ENCODE measurements around the gene IPP.
"Not testable (repeated sequence)": the region's sequence is repeated elsewhere in the genome, so short reads cannot be mapped to it uniquely, and the experiment has no call there.

Gene IPP

GRCh38 chr1:45677751-45678245, 72.7 kb downstream of the IPP start:
- H3K36me3 ChIP-seq (ENCODE audit: control insufficient read depth, low read length): peaks cover 68% of the 10 kb centered on the region
- no peaks in the 10 kb centered on the region for H3K9me2 ChIP-seq (replicated peaks; ENCODE audit: control insufficient read depth, low read length)
- no peak overlapping the region for H3K27ac ChIP-seq (ENCODE audit: low read depth, low read length)
- no peaks in the 10 kb centered on the region for H3K27me3 ChIP-seq (ENCODE audit: control insufficient read depth, low read length)
- H3K9me3 ChIP-seq (ENCODE audit: control insufficient read depth, insufficient read depth, low read length): no peaks in the 10 kb centered on the region
- H3K79me2 ChIP-seq (ENCODE audit: control insufficient read depth, low read length): peaks cover 99% of the 10 kb centered on the region
- H3F3A ChIP-seq (ENCODE audit: control insufficient read depth, insufficient read depth): no peaks in the 10 kb centered on the region
- no peak overlapping the region for H3K4me3 ChIP-seq (ENCODE audit: low read length)
- no peak for TF ChIP-seq EZH2phosphoT487 (IDR thresholded peaks at IDR 0.05; ENCODE audit: borderline replicate concordance, low read length)
- TF ChIP-seq, protein P1, sequence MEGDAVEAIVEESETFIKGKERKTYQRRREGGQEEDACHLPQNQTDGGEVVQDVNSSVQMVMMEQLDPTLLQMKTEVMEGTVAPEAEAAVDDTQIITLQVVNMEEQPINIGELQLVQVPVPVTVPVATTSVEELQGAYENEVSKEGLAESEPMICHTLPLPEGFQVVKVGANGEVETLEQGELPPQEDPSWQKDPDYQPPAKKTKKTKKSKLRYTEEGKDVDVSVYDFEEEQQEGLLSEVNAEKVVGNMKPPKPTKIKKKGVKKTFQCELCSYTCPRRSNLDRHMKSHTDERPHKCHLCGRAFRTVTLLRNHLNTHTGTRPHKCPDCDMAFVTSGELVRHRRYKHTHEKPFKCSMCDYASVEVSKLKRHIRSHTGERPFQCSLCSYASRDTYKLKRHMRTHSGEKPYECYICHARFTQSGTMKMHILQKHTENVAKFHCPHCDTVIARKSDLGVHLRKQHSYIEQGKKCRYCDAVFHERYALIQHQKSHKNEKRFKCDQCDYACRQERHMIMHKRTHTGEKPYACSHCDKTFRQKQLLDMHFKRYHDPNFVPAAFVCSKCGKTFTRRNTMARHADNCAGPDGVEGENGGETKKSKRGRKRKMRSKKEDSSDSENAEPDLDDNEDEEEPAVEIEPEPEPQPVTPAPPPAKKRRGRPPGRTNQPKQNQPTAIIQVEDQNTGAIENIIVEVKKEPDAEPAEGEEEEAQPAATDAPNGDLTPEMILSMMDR (IDR thresholded peaks at IDR 0.05; ENCODE audit: low read depth, low read length, poor library complexity, severe bottlenecking): no peak
- H3K4me1 ChIP-seq (ENCODE audit: control insufficient read depth, low read length): peaks cover 40% of the 10 kb centered on the region
- no peak overlapping the region for H3K4me2 ChIP-seq (ENCODE audit: low read length)
- H4K20me1 ChIP-seq (ENCODE audit: control insufficient read depth, insufficient read depth, low read depth, low read length): peaks cover 18% of the 10 kb centered on the region

- H3K36me3 ChIP-seq (ENCODE audit: control insufficient read depth, low read length): peaks cover 68% of the 10 kb centered on the region
- not testable (repeated sequence) for H3K27ac ChIP-seq (ENCODE audit: low read depth, low read length); H3K9me3 ChIP-seq (ENCODE audit: control insufficient read depth, insufficient read depth, low read length); H3K9me2 ChIP-seq (replicated peaks; ENCODE audit: control insufficient read depth, low read length); H3K4me3 ChIP-seq (ENCODE audit: low read length); H3K4me2 ChIP-seq (ENCODE audit: low read length); H3K27me3 ChIP-seq (ENCODE audit: control insufficient read depth, low read length); H3F3A ChIP-seq (ENCODE audit: control insufficient read depth, insufficient read depth)
- peaks cover 18% of the 10 kb centered on the region for H4K20me1 ChIP-seq (ENCODE audit: control insufficient read depth, insufficient read depth, low read depth, low read length)
- peaks cover 28% of the 10 kb centered on the region for H3K4me1 ChIP-seq (ENCODE audit: control insufficient read depth, low read length)
- peaks cover 99% of the 10 kb centered on the region for H3K79me2 ChIP-seq (ENCODE audit: control insufficient read depth, low read length)
Measured at GRCh38 chr1:45676553-45676952, 73.9 kb downstream of the IPP start.

DNA sequence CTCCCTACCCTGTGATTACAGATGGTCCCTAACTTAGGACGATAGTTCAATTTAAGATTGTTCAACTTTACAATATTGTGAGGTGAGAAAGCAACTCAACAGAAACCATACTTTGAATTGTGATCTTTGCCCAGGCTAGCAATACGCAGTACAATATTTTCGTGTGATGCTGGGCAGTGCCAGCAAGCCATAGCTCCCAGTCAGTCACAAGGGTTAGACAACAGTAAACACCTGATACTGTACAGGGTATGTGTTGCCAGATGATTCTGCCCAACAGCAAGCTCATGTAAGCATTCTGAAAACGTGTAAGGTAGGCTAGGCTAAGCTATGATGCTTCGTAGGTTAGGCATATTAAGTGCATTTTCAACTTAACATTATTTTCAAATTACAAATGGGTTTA, 76.0 kb downstream of the IPP start:
- Histone ChIP-seq H3K27me3 (ENCODE audit: control insufficient read depth, low read length) (no peaks in the 10 kb centered on the region), H3K4me3 (ENCODE audit: low read length) (no peak overlapping the region), H3K4me2 (ENCODE audit: low read length) (no peak overlapping the region), H3K4me1 (ENCODE audit: control insufficient read depth, low read length) (peaks cover 17% of the 10 kb centered on the region), H3K9me2 (replicated peaks; ENCODE audit: control insufficient read depth, low read length) (no peaks in the 10 kb centered on the region), H3K9me3 (ENCODE audit: control insufficient read depth, insufficient read depth, low read length) (no peaks in the 10 kb centered on the region), H3K36me3 (ENCODE audit: control insufficient read depth, low read length) (peaks cover 61% of the 10 kb centered on the region), H4K20me1 (ENCODE audit: control insufficient read depth, insufficient read depth, low read depth, low read length) (peaks cover 21% of the 10 kb centered on the region; the same call in 1 of the 2 replicates), H3F3A (ENCODE audit: control insufficient read depth, insufficient read depth) (peaks cover 3% of the 10 kb centered on the region; the same call in 1 of the 2 replicates), H3K79me2 (ENCODE audit: control insufficient read depth, low read length) (peaks cover 99% of the 10 kb centered on the region), H3K27ac (ENCODE audit: low read depth, low read length) (no peak overlapping the region)
- TF ChIP-seq, protein P1 (IDR thresholded peaks at IDR 0.05; ENCODE audit: low read depth, low read length, poor library complexity, severe bottlenecking): no peak
- no peak for TF ChIP-seq EZH2phosphoT487 (IDR thresholded peaks at IDR 0.05; ENCODE audit: borderline replicate concordance, low read length)

DNA sequence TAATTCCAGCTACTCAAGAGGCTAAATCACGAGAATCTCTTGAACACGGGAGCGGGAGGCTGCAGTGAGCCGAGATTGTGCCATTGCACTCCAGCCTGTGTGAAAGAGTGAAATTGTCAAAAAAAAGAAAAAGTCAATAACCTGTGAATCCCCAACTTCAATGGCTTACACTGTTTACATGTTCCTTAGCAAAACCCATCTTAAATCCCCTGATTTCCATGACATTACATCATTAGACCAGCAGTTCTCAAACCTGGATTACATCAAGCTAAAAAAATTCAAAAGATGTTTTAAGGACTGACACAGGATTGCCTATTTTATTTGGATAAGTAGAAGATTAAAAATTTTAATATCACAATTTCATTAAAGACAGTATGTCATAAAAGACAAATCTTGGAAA, 76.5 kb downstream of the IPP start:
- peaks cover 12% of the 10 kb centered on the region for H3K4me1 ChIP-seq (ENCODE audit: control insufficient read depth, low read length)
- H3K4me2 ChIP-seq (ENCODE audit: low read length): no peak overlapping the region
- no peak overlapping the region for H3K4me3 ChIP-seq (ENCODE audit: low read length)
- peaks cover 99% of the 10 kb centered on the region for H3K79me2 ChIP-seq (ENCODE audit: control insufficient read depth, low read length)
- H3K9me3 ChIP-seq (ENCODE audit: control insufficient read depth, insufficient read depth, low read length): no peaks in the 10 kb centered on the region
- no peaks in the 10 kb centered on the region for H3K9me2 ChIP-seq (replicated peaks; ENCODE audit: control insufficient read depth, low read length)
- H3F3A ChIP-seq (ENCODE audit: control insufficient read depth, insufficient read depth): peaks cover 3% of the 10 kb centered on the region; the same call in 1 of the 2 replicates
- TF ChIP-seq EZH2phosphoT487 (IDR thresholded peaks at IDR 0.05; ENCODE audit: borderline replicate concordance, low read length): no peak
- TF ChIP-seq, protein P1 (IDR thresholded peaks at IDR 0.05; ENCODE audit: low read depth, low read length, poor library complexity, severe bottlenecking): no peak
- no peak overlapping the region for H3K27ac ChIP-seq (ENCODE audit: low read depth, low read length)
- no peaks in the 10 kb centered on the region for H3K27me3 ChIP-seq (ENCODE audit: control insufficient read depth, low read length)
- peaks cover 26% of the 10 kb centered on the region; the same call in 1 of the 2 replicates for H4K20me1 ChIP-seq (ENCODE audit: control insufficient read depth, insufficient read depth, low read depth, low read length)
- H3K36me3 ChIP-seq (ENCODE audit: control insufficient read depth, low read length): peaks cover 61% of the 10 kb centered on the region

All from DOHH2 (cell line).